ENCODE results near the gene PC. TPM values are rescaled to one million over a fixed set of nuclear protein-coding genes. Genes with fewer than 3 reads are reported as not detected.

The PC gene
- total and polyA plus RNA-seq, 11 donors = 2.6 to 22.4 (median 13.1) TPM

DNA sequence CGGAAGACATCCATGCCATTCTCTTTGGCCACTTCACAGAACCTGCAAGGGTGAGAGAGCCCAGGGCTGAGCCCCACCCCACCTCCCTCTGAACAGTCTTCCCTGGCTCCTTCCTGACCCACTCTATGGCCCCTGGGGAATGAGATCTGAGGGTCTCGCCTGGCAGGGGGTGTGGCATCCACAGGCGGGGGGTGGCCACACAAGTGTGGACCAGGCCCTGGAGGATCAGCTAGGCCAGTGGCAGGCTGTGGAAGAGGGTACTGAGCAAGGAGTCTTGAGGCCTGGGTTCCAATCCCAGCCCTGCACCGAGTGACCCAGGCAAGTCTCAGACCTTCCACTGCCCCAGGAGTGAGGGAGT, 107.0 kb downstream of the PC start:
- no peak for DNase-seq

DNA sequence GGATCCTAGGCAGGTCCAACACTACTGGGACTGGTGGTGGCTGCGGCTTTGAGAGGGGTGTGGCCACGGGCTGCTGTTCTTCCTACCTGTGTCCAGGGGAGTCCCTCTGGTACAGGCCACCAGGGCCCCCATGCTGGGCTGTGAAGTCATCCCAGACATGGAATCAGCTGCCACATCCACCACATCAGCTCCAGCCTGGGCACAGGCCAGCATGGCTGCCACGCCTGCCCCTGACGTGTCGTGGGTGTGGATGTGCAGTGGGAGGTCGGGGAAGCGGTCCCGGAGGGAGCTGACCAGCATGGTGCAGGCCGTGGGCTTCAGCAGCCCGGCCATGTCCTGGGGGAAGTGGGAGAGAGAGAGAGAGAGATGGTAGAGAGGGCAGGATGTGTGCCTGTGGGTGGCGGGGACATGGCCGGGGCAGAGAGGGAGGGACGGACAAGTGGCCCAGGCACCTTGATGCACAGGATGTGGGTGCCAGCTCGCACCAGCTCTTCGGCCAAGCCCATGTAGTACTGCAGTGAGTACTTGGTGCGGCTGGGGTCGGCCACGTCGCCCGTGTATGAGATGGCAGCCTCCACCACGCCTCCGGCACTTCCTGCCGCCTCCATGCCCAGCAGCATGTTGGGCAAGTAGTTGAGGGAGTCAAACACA, 107.5 kb downstream of the PC start:
- DNase-seq = peak in 2 of 5 donors; percentile 12 to 46

More for the DNA sequence above, 107.0 kb downstream of the PC start:
- no peaks in the 10 kb centered on the region for H3K27me3 ChIP-seq
- ATAC-seq = no peak
- no peak overlapping the region for H3K27ac ChIP-seq
- peaks cover 0 to 13% (median 6%) of the 10 kb centered on the region in 12 donors for H3K4me1 ChIP-seq
- intact Hi-C loops (cut with DNase I) = no loop called here
- H3K36me3 ChIP-seq = peaks cover 0 to 28% (median 18%) of the 10 kb centered on the region in 9 donors
- TF ChIP-seq, protein P1, sequence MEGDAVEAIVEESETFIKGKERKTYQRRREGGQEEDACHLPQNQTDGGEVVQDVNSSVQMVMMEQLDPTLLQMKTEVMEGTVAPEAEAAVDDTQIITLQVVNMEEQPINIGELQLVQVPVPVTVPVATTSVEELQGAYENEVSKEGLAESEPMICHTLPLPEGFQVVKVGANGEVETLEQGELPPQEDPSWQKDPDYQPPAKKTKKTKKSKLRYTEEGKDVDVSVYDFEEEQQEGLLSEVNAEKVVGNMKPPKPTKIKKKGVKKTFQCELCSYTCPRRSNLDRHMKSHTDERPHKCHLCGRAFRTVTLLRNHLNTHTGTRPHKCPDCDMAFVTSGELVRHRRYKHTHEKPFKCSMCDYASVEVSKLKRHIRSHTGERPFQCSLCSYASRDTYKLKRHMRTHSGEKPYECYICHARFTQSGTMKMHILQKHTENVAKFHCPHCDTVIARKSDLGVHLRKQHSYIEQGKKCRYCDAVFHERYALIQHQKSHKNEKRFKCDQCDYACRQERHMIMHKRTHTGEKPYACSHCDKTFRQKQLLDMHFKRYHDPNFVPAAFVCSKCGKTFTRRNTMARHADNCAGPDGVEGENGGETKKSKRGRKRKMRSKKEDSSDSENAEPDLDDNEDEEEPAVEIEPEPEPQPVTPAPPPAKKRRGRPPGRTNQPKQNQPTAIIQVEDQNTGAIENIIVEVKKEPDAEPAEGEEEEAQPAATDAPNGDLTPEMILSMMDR (IDR thresholded peaks at IDR 0.05) = no peak
- TF ChIP-seq POLR2A (IDR thresholded peaks at IDR 0.05) = no peak
- 83 to 90% (median 86%) methylated on average over 4 of the region's 4 CpGs for WGBS, 4 donors
- no peaks in the 10 kb centered on the region for H3K9me3 ChIP-seq
- no peak overlapping the region for H3K4me3 ChIP-seq

DNA sequence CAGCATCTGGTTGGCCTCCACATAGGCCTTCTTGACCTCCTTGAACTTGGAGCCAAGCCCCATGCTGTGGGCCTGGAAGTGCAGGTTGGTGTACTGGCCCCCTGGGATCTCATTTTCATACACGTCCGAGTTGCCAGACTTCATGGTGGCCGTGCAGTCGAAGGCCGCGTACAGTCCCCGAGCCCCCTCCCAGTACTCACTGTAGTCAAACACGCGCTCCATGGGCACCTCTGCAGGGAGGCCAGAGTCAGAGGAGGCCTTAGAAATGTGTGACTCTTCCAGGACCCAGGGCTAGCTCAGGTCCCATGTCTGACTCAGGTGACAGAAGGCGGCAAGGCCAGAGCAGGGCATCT, 108.0 kb downstream of the PC start:
- H3K9me3 ChIP-seq = no peaks in the 10 kb centered on the region
- peaks cover 0 to 3% (median under 1%) of the 10 kb centered on the region in 12 donors for H3K4me1 ChIP-seq
- H3K27me3 ChIP-seq = no peaks in the 10 kb centered on the region
- WGBS, 4 donors = 92 to 95% (median 94%) methylated on average over 8 to 10 of the region's 10 CpGs
- ATAC-seq (no peak), DNase-seq (no peak)
- H3K27ac ChIP-seq = no peak overlapping the region
- TF ChIP-seq, protein P1 (IDR thresholded peaks at IDR 0.05) = no peak
- no peak for TF ChIP-seq POLR2A (IDR thresholded peaks at IDR 0.05)
- intact Hi-C loops (cut with DNase I) = no loop called here
- H3K36me3 ChIP-seq = peaks cover 0 to 38% (median 26%) of the 10 kb centered on the region in 9 donors
- H3K4me3 ChIP-seq = no peak overlapping the region

More for the DNA sequence above, 107.5 kb downstream of the PC start:
- Histone ChIP-seq H3K36me3 (peaks cover 0 to 33% (median 22%) of the 10 kb centered on the region in 9 donors), H3K27me3 (no peaks in the 10 kb centered on the region), H3K27ac (no peak overlapping the region), H3K4me1 (peaks cover 0 to 8% (median 5%) of the 10 kb centered on the region in 12 donors), H3K4me3 (no peak overlapping the region), H3K9me3 (no peaks in the 10 kb centered on the region)
- ATAC-seq = no peak
- intact Hi-C loops (cut with DNase I) = no loop called here
- WGBS, 4 donors = 91 to 95% (median 92%) methylated on average over 14 to 23 of the region's 23 CpGs
- TF ChIP-seq, protein P1 (IDR thresholded peaks at IDR 0.05) = no peak
- TF ChIP-seq POLR2A (IDR thresholded peaks at IDR 0.05) = no peak

DNA sequence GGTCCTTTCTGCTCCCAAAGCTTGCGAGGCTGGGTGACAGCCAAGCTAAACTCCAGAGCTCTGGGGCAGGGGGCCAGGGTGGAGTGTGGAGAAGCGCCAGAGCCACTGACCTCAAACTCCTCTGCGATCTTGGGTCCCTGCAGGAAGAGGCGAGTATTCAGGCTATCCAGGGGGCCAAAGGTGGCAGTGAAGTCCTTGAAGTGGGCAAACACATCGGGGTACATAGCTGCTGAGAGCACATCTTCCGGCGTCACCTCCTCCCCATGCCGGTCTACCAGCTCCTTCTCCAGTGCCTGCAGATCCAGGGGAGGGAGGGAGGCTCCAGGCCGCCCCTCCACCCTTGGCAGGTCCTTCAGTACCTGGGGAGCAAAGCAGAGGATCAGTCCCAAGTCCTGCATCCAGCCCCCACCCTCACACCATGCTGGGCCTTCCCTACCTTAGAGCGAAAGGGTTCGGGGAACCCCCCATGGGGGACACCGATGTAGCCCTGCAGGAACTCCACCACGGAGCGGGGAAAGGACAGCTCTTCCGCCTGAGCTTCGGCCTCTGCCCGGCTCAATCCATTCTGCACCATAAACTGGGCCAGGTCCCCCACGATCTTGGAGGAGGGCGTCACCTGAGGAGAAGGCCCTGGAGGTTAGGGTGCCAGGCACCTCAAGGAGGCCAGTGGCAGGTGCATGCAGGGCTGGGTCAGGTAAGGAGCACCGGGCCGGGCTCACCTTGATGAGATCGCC, 108.5 kb downstream of the PC start:
- intact Hi-C loops (cut with DNase I) = loop anchor here in 1 of 10 donors (10.0 kb wide), 1 partner anchor 255 kb away; the partner anchor contains the start of genes CCDC87 and CCS
- DNase-seq = peak in 1 of 5 donors; percentile 58
- no peak overlapping the region for H3K4me3 ChIP-seq
- 89 to 94% (median 92%) methylated on average over 20 to 22 of the region's 22 CpGs for WGBS, 4 donors
- H3K27ac ChIP-seq = no peak overlapping the region
- H3K9me3 ChIP-seq = no peaks in the 10 kb centered on the region
- ATAC-seq = no peak
- no peaks in the 10 kb centered on the region for H3K27me3 ChIP-seq
- TF ChIP-seq, protein P1 (IDR thresholded peaks at IDR 0.05) = no peak
- TF ChIP-seq POLR2A (IDR thresholded peaks at IDR 0.05) = no peak
- peaks cover 0 to 44% (median 31%) of the 10 kb centered on the region in 9 donors for H3K36me3 ChIP-seq
- H3K4me1 ChIP-seq = peaks cover 0 to 3% (median 1%) of the 10 kb centered on the region in 12 donors

All from heart left ventricle (tissue), 16 donors.